HG02852 (cell line): Measurements from ENCODE around the gene RGL2.
"Not testable (repeated sequence)": the region's sequence is repeated elsewhere in the genome, so short reads cannot be mapped to it uniquely, and the experiment has no call there.

ENCODE experiments used
- ATAC-seq: cut with Tn5 transposase; IDR thresholded peaks from one replicate; pipeline ENCODE4 v1.9.1; 2021; ENCODE audit warnings: mild to moderate bottlenecking, moderate library complexity; ENCODE audit not compliant: unreplicated experiment

The RGL2 gene, protein sequence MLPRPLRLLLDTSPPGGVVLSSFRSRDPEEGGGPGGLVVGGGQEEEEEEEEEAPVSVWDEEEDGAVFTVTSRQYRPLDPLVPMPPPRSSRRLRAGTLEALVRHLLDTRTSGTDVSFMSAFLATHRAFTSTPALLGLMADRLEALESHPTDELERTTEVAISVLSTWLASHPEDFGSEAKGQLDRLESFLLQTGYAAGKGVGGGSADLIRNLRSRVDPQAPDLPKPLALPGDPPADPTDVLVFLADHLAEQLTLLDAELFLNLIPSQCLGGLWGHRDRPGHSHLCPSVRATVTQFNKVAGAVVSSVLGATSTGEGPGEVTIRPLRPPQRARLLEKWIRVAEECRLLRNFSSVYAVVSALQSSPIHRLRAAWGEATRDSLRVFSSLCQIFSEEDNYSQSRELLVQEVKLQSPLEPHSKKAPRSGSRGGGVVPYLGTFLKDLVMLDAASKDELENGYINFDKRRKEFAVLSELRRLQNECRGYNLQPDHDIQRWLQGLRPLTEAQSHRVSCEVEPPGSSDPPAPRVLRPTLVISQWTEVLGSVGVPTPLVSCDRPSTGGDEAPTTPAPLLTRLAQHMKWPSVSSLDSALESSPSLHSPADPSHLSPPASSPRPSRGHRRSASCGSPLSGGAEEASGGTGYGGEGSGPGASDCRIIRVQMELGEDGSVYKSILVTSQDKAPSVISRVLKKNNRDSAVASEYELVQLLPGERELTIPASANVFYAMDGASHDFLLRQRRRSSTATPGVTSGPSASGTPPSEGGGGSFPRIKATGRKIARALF

GRCh38 chr6:33298773-33299236, at the start of gene RGL2:
RGL2 (minus strand) TSS chr6:33298942; CDS start chr6:33298610, 332 bp downstream.
- peak; percentile 33 for ATAC-seq

DNA sequence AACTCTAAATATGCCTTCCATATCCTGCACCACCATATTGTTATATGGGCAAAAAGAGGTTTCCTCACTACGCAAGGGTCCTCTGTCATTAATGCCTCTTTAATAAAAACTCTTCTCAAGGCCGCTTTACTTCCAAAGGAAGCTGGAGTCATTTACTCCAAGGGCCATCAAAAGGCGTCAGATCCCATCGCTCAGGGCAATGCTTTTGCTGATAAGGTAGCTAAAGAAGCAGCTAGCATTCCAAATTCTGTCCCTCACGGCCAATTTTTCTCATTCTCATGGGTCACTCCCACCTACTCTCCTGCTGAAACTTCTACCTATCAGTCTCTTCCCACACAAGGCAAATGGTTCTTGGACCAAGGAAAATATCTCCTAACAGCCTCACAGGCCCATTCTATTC, 49.1 kb upstream of the RGL2 start:
- ATAC-seq = no peak

DNA sequence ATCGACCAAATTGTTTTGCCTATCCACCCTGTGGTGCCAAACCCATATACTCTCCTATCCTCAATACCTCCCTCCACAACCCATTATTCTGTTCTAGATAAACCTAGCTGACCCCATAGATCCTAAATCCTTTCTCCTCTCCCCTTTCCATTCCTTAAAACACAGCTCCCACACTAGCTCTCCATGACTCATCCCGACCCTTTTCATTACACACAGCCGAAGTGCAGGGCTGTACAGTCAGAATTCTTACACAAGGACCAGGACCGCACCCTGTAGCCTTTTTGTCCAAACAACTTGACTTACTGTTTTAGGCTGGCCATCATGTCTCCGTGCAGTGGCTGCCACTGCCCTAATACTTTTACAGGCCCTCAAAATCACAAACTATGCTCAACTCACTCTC, 48.2 kb upstream of the RGL2 start:
- not testable (repeated sequence) for ATAC-seq

DNA sequence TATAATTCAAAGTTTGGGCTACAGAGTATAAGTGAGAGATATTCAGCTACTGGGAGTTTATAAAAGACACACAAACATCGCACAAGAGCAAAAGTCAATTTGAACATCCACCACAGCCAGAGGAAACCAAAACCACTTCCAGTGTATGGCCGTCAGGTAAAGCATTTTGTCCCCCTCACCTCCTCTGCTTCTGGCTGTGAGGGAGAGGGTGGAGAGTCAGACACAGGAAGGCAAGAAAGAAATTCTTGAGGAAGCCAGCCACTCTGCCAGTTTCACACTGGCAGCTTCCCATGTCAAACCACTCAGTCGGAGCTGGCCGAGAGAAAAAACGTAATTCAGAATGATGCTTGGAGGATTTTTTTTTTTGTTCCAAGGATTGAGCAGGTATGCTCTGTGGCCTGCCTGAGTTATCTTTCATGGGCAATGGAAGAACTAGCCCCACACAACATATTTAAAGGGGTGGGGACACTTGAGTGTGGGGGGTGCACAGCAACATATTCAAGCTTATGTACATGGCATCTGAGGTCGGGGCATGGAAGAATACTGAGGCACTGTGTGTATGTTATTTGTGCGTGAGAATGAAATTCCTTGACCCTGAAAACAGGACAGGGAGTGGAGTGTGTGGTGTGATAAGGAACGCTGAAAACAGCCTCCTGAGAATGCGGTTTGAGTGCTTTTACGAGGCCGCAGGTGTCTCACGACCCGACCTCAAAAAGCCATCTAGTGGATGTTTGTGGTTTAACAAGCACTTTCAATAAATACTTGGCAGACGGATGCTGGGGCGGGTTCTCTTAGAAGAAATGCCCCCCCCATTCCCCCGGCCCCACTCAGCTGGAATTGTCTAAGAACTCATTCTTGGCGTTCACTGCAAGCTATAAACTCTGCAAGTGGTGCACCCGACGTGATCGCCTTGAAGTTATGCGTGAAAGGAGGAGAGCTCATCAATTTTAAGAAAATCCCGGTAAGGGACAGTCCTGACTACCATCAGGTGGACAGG, 46.3 kb upstream of the RGL2 start:
- no peak for ATAC-seq

DNA sequence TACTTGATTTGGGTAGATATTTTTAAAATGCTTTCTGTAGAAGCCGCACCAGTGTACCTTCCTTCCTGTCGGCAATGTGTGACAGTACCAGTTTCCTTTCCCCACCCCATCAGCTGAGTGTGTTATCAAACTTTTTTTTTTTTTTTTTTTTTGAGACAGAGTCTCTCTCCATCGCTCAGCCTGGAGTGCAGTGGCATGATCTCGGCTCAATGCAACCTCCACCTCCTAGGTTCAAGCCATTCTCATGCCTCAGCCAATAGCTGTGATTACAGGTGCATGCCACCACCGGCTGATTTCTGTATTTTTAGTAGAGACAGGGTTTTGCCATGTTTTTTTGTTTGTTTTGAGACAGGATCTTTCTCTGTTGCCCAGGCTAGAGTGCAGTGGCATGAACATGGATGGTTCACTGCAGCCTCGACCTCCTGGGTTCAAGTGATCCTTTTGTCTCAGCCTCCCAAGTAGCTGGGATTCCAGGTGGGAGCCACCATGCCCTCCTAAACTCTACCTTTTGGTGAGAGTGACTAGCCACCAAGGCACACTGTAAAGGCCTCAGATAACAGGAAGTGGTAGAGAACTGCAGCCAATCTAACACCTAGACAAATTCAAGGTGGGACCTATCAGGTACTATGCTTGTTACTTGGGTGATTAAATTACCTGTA, 45.3 kb upstream of the RGL2 start:
- no peak for ATAC-seq

DNA sequence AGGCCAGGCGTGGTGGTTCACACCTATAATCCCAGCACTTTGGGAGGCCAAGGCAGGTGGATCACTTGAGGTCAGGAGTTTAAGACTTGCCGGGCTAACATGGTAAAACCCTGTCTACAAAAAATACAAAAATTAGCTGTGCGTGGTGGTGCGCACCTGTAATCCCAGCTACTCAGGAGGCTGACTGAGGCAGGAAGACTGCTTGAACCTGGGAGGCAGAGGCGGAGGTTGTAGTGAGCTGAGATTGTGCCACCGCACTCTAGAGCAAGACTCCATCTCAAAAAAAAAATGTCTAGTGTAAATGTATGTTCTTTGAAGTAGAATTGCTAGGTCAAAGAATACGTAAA, 44.8 kb upstream of the RGL2 start:
- not testable (repeated sequence) for ATAC-seq

DNA sequence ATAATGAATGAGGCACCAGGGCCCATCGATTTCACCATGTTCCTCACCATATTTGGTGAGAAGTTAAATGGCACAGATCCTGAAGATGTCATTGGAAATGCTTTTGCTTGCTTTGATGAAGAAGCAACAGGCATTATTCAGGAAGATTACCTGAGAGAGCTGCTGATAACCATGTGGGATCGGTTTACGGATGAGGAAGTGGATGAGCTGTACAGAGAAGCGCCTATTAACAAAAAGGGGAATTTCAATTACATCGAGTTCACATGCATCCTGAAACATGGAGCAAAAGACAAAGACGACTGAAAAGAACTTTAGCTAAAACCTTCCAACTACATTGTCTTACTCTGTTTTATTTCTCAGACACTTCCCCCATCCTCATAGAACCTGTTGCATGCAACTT, 40.5 kb upstream of the RGL2 start:
- ATAC-seq = no peak

DNA sequence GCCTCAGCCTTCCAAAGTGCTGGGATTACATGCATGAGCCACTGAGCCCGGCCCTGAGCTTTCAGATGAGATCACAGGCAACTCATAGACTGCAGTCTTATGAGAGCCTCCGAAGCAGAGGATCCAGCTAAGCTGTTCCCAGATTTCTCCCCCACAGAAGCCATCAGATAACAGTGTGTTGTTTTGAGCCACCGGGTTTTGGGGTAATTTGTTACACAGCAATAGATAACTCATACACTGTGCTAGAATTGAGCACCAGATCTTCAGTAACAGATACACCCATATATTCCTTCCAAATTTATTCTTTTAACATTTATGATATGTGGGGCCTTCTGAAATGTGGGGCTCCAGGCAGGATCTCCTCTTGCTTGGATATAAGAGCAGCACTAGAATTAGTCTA, 37.8 kb upstream of the RGL2 start:
- ATAC-seq = no peak

- ATAC-seq = no peak
Observed at GRCh38 chr6:33335916-33336315, 37.2 kb upstream of the RGL2 start.

DNA sequence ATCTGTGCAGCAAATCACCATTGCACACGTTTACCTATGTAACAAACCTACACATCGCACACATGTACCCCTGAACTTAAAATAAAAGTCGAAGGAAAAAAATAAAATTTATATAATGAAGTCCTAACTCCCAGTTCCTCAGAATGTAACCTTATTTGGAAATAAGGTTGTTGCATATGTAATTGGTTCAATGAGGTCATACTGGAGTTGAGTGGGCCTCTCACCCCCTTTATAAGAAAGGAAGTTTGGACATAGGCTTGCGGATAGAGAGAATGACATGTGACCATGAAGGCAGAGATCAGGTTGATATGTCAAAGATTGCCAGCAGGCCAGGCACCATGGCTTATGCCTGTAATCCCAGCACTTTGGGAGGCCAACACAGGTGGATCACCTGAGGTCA, 34.9 kb upstream of the RGL2 start:
- ATAC-seq = no peak

DNA sequence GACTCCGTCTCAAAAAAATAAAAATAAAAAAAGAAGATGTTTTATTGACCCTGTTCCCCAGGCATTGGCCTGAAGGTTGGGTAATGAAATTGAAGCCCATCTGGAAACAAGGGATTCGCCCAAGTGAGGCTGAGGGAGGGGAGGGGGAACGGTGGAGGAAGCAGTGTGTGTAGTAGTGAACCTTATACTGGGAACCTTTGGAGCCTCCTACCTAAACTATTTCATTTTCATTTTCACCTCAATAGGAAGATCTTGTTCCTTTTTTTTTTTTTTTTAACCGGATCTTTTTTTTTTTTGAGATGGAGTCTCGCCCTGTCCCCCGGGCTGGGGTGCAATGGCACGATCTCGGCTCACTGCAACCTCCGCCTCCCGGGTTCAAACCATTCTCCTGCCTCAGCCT, 32.0 kb upstream of the RGL2 start:
- no peak for ATAC-seq

DNA sequence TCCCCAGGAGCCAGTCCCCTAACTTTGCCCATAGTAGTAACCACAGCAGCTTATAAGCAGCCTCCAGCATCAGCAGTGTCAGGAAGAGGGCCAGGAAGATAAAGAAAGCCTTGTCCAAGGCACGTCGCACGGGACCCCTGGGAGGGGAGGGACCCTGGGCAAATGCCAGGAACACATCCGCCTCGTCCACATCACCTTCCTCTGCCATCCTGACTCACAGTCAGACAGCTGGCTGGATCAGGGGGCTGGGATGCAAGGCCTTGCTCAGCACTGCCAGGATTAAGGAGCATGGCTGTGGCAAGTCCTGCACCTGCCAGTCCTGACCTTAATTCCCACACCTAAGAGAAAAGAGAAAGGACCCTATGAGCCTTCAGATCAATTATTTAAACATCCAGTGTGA, 30.3 kb upstream of the RGL2 start:
- no peak for ATAC-seq

GRCh38 chr6:33324125-33324524, 25.4 kb upstream of the RGL2 start:
- no peak for ATAC-seq

GRCh38 chr6:33323623-33323948, 24.8 kb upstream of the RGL2 start:
- peak; percentile 7 for ATAC-seq

DNA sequence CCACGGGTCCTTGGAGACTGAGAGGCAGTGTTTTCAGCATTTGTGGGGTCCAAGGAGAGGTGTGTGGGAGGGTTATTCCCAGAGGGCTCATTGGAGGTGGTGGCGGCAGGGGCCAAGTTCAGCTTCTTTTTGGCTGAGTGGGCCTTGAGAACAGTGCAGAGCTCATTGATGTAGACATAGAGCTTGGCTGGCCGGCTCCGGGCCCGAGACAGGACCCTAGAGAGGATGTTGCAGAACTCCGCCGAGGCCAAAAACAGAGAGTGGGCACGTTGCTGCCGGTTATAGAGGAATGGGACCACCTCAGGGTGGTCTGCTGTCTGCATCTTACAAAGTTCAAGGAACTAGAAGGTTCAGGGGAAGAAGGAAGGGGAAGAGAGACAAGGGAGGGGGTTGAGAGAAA, 22.5 kb upstream of the RGL2 start:
- no peak for ATAC-seq

DNA sequence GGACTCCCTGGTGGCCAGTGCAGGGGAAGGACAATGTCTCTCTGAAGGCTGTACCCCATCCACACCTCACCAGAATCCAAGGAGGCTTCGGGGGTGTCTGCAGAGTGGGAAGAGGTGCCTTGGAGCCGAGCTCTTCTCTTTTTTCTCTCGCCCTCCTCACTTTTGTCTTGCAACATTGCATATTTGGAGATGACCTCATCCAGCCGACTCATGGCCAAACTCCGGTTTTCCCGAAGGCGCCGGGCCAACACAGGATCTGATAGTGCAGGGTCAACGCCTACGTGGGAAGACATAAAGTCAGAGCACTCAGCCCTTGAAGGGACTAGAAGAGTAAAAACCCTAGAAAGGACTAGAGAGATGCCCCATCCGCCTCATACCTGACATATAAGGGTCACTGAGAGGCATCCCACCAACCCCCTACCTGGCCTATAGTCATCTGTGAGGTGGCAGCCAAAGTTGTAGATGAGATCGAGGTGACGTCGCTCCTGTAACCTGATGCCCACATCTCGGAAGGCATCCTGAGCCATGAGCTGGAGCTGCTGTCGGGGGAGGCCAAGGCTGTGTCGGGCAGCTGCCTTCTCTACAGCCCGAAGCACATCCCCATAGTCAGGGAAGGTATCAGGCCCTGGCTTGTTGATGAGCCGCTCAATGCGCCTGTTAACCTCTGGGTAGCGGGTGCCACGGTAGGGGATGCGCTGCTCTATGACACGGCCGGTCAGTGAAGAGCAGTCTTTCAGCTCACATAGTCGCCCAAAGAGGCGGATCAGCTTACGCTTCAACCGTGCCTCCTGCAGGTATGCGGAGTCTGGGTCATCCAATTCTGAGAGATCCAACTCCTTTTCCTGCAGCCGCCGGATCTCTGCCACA, 21.8 kb upstream of the RGL2 start:
- ATAC-seq = no peak

GRCh38 chr6:33319939-33320314, 21.2 kb upstream of the RGL2 start:
- no peak for ATAC-seq

- ATAC-seq = no peak
Observed at GRCh38 chr6:33318426-33319073, 19.8 kb upstream of the RGL2 start.
